Non-pigmented ciliary epithelial cell (primary cell): Measurements from ENCODE around the gene MPHOSPH10.
"Not testable (repeated sequence)": the region's sequence is repeated elsewhere in the genome, so short reads cannot be mapped to it uniquely, and the experiment has no call there.

Source experiments
- DNase-seq: peaks from one replicate; pipeline ENCODE4 v3.0.0-alpha.2; 2010; ENCODE audit warnings: low read depth

MPHOSPH10 gene

DNA sequence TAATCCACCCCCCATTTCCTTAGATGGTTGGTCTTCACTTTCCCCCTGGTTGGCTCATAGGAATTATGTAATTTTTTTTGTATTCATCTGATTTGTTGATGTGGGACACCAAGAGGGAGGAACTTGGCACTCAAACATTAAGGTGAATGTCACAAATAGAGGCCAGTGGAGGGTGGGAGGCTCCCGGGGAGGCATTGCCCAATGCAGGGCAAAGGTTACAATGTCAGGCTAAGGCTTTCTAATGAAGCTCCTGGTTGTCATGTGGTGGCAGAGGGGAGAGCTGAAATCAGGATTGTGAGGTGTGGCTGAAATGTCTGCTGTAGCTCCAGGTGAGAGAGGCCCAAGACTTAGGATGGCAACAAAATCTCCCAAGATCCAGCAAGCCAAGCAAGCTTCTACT lies 42.7 kb downstream of the MPHOSPH10 start:
- DNase-seq = no peak

GRCh38 chr2:71174207-71174606 lies 43.8 kb downstream of the MPHOSPH10 start:
- DNase-seq = no peak

DNA sequence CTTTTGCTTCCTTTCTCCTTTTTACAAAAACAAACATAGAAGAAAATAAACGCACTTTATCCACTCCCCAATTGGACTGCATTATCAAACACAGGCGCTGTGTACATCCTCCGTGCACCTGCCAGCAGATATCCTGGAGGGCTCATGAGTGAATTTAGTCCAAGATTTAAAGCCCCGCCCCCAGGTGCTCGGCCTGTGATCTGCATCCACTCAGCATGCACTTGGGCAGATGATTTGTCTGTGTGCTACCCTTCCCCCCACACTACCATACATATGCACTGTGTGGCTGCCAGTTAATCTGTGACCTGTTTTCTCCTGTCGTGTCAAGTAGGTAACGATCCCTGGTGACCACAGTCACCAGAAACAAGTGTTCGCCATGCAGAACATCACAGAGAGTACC lies 48.4 kb downstream of the MPHOSPH10 start:
- DNase-seq = not testable (repeated sequence)

GRCh38 chr2:71181316-71181715 lies 50.9 kb downstream of the MPHOSPH10 start:
- DNase-seq = no peak

- not testable (repeated sequence) for DNase-seq
These were observed 53.1 kb downstream of the MPHOSPH10 start for GRCh38 chr2:71183306-71184115.

GRCh38 chr2:71186973-71187372 lies 56.5 kb downstream of the MPHOSPH10 start:
- DNase-seq = no peak

GRCh38 chr2:71187589-71187988 lies 57.2 kb downstream of the MPHOSPH10 start:
- no peak for DNase-seq

DNA sequence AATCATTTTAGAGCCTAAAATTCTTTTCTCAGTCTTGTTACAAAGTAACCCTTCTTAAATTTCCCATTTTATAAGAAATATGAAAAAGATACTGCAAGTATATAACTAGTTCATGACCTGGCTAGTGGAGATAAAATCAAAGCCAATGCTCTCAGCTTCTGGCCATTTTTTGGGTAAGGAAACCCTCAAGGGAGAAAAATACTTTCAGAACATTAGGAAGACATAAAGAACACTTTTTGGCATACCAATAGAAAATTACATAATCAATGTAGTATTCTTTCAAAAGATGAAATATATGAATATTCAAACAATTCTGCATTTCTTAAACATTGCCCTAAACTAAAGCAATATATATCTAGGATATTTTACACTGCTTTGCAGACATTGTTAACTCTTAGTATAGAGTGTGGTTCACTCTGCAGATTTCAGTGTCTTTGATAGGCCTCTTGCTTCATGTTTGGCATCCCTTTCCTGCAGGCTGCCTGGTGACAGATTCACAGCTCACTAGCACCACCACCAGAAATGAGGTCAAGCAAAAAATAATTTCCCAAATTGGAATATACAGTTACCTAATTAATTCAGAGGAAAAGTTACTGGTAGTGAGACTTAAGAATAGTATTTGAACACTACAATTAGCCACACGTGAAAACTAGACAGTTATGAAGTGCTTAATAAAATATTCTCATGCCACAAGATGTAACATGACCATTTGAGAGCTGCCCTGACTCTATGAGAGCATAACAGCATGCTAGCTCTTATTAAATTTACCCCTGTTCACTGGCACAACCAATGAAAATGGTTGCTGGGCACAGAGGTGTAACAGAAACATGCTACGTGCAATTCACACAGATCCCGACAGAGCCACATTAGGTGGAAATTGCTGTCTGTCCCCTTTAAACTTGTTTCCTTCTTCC lies 60.5 kb downstream of the MPHOSPH10 start:
- DNase-seq = no peak

- no peak for DNase-seq
These were observed 61.1 kb downstream of the MPHOSPH10 start for GRCh38 chr2:71191570-71191943.
